ENCODE results near the gene VAMP2.
A peak's percentile ranks its signal among the peaks of the same experiment; 100 is the strongest.

DNA sequence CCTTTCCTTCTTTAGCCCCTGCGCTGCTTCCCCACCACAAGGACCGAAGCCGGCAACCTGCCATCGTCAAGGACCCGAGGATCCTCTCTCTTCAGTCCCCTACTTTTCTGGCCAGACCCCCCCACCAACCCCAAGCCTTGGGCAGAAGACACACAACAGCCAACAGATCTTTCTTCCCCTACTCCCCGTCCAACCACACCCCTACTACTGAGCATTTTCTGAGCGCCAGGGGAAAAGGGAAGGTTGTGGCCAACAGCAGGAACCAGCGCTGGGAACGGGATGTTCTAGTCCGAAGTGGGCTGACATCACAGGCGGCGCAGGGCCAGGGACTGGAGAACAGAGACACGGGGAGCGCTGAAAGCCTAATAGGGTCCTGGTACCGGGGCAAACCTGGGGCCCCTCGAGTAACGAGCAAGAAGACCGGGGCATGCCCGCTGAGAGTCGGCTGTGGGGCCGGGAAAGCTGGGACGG, 11.1 kb downstream of the VAMP2 start:
- TF ChIP-seq FOXM1 (IDR thresholded peaks at IDR 0.05; ENCODE audit: borderline replicate concordance, low read depth) = no peak
- TF ChIP-seq EP300 (IDR thresholded peaks at IDR 0.05; ENCODE audit: borderline replicate concordance) = no peak
- 0 out of 2 replicates have a peak, but pooled peaks have one; percentile 0 for TF ChIP-seq TAF1 (IDR thresholded peaks at IDR 0.05; ENCODE audit: low read depth)
- TF ChIP-seq, protein P1, sequence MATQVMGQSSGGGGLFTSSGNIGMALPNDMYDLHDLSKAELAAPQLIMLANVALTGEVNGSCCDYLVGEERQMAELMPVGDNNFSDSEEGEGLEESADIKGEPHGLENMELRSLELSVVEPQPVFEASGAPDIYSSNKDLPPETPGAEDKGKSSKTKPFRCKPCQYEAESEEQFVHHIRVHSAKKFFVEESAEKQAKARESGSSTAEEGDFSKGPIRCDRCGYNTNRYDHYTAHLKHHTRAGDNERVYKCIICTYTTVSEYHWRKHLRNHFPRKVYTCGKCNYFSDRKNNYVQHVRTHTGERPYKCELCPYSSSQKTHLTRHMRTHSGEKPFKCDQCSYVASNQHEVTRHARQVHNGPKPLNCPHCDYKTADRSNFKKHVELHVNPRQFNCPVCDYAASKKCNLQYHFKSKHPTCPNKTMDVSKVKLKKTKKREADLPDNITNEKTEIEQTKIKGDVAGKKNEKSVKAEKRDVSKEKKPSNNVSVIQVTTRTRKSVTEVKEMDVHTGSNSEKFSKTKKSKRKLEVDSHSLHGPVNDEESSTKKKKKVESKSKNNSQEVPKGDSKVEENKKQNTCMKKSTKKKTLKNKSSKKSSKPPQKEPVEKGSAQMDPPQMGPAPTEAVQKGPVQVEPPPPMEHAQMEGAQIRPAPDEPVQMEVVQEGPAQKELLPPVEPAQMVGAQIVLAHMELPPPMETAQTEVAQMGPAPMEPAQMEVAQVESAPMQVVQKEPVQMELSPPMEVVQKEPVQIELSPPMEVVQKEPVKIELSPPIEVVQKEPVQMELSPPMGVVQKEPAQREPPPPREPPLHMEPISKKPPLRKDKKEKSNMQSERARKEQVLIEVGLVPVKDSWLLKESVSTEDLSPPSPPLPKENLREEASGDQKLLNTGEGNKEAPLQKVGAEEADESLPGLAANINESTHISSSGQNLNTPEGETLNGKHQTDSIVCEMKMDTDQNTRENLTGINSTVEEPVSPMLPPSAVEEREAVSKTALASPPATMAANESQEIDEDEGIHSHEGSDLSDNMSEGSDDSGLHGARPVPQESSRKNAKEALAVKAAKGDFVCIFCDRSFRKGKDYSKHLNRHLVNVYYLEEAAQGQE (IDR thresholded peaks at IDR 0.05; ENCODE audit: low read depth) = no peak
- no peak for TF ChIP-seq TEAD4 (IDR thresholded peaks at IDR 0.05)
- TF ChIP-seq, protein P2, sequence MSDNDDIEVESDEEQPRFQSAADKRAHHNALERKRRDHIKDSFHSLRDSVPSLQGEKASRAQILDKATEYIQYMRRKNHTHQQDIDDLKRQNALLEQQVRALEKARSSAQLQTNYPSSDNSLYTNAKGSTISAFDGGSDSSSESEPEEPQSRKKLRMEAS (IDR thresholded peaks at IDR 0.05) = no peak
- TF ChIP-seq CREB1 (IDR thresholded peaks at IDR 0.05; ENCODE audit: low read depth) = no peak
- TF ChIP-seq YY1 (IDR thresholded peaks at IDR 0.05; ENCODE audit: low read depth) = no peak
- no peak for TF ChIP-seq CEBPB (IDR thresholded peaks at IDR 0.05)
